ENCODE data around the gene HLX.

DNA sequence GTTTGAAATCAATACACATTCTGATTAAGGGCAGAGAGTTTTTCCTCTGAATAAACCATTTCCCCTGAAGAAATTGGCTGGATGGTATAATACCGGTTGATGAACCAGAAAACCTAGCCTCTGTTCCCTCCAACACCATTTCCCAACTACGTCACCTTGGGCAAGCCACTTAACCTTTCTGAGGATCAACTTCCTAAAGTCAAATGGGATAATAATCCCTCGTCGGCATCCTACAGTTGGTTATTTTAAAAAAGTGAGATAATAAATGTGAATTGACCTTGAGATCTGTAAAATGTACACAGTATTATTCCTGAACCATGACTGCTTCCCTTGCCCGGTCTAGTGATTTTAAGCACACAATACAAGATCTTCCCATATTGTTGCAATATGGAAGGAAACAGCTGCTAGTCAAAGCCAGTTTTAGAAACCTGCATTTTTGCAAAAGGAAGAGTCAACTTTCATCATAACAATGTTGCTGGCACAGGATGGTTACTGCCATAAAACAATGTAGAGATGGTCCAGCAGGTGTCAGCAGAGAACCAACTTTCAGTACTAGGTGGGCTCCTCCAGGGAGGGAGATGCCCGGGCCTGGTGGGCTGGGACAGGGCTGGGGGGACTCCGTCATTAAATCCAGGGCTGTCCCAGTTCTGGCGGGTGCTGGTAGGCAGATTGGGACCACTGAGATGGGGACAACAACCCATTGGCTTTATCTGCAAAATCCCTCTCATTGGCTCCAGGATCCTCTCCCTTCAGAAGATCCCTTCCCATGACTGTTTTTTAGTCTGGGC is 5.2 kb upstream of the HLX start:
- TF ChIP-seq POLR2A (IDR thresholded peaks at IDR 0.05), result no peak
- TF ChIP-seq, protein P1, sequence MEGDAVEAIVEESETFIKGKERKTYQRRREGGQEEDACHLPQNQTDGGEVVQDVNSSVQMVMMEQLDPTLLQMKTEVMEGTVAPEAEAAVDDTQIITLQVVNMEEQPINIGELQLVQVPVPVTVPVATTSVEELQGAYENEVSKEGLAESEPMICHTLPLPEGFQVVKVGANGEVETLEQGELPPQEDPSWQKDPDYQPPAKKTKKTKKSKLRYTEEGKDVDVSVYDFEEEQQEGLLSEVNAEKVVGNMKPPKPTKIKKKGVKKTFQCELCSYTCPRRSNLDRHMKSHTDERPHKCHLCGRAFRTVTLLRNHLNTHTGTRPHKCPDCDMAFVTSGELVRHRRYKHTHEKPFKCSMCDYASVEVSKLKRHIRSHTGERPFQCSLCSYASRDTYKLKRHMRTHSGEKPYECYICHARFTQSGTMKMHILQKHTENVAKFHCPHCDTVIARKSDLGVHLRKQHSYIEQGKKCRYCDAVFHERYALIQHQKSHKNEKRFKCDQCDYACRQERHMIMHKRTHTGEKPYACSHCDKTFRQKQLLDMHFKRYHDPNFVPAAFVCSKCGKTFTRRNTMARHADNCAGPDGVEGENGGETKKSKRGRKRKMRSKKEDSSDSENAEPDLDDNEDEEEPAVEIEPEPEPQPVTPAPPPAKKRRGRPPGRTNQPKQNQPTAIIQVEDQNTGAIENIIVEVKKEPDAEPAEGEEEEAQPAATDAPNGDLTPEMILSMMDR (IDR thresholded peaks at IDR 0.05), result peak; percentile 53 to 87 (median 76)
